Measurements from ENCODE around the gene VPS11.
"Not testable (repeated sequence)": the region's sequence is repeated elsewhere in the genome, so short reads cannot be mapped to it uniquely, and the experiment has no call there.

VPS11 gene

DNA sequence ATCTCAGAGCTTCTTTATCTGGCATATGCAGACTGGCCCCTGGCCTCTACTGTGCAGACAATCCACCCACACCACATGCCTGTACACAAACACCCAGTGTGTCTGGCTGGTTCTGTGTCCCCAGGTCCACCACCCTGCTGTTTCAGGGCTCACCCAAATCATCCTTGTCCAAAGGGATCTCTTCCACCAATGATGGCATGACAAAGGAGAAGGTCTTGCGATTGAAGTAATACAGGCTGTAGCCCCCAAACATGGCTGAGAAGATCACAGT lies 38.6 kb upstream of the VPS11 start:
- H3K4me3 ChIP-seq (ENCODE audit: low read depth, low read length): no peak overlapping the region
- TF ChIP-seq, protein P1, sequence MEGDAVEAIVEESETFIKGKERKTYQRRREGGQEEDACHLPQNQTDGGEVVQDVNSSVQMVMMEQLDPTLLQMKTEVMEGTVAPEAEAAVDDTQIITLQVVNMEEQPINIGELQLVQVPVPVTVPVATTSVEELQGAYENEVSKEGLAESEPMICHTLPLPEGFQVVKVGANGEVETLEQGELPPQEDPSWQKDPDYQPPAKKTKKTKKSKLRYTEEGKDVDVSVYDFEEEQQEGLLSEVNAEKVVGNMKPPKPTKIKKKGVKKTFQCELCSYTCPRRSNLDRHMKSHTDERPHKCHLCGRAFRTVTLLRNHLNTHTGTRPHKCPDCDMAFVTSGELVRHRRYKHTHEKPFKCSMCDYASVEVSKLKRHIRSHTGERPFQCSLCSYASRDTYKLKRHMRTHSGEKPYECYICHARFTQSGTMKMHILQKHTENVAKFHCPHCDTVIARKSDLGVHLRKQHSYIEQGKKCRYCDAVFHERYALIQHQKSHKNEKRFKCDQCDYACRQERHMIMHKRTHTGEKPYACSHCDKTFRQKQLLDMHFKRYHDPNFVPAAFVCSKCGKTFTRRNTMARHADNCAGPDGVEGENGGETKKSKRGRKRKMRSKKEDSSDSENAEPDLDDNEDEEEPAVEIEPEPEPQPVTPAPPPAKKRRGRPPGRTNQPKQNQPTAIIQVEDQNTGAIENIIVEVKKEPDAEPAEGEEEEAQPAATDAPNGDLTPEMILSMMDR (IDR thresholded peaks at IDR 0.05; ENCODE audit: borderline replicate concordance, insufficient read depth, low read depth, low read length): no peak

DNA sequence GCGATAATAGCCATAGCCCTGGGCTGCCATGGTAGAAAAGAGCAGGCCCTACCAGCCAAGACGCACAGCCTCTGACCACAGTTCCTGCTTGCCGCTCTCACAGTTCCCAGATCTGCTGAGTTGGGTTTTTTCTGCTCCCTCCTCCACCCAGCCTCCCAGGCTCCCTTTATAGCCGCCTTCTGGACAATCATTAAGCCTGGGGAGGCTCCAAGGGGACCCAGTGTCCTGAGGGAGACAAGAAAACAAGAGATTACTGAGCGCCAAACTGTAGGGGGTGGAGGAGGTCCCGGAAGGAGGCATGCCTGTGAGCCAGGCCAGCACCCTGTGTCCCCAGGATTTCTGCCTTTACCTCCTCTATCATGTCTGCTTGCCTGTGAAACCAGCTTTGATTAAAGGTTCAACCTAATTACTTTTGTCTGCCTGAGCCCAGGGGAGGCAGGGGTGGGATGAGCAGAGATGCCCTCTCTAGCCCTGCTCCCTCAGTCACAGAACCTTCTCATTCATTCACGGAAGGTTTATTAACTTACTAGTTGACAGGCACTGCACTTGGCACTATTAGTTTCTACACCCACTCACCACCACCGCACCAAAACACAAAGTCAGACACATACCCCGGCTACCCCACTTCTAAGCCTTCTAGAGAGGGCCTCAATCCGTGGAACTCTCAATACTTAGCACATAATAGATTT lies 38.1 kb upstream of the VPS11 start:
- peak overlapping the region; percentile 97 for H3K4me3 ChIP-seq (ENCODE audit: low read depth, low read length)
- TF ChIP-seq, protein P1 (IDR thresholded peaks at IDR 0.05; ENCODE audit: borderline replicate concordance, insufficient read depth, low read depth, low read length): no peak

DNA sequence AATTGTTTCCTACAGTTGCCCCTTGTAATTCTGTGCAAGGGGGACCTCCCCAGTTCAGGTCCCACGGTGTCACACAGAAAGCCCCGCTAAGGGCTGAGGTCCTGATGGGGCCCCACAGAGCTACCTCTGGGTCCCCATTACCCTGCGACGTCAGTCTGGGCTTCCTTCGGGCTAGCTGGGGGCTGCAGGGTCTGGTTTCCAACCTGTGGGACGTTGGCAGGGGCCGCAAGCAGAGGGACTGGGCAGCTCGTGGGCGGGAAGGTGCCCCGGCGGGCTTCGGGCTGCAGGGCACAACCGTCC lies 37.6 kb upstream of the VPS11 start:
- H3K4me3 ChIP-seq (ENCODE audit: low read depth, low read length): peak overlapping the region; percentile 97

DNA sequence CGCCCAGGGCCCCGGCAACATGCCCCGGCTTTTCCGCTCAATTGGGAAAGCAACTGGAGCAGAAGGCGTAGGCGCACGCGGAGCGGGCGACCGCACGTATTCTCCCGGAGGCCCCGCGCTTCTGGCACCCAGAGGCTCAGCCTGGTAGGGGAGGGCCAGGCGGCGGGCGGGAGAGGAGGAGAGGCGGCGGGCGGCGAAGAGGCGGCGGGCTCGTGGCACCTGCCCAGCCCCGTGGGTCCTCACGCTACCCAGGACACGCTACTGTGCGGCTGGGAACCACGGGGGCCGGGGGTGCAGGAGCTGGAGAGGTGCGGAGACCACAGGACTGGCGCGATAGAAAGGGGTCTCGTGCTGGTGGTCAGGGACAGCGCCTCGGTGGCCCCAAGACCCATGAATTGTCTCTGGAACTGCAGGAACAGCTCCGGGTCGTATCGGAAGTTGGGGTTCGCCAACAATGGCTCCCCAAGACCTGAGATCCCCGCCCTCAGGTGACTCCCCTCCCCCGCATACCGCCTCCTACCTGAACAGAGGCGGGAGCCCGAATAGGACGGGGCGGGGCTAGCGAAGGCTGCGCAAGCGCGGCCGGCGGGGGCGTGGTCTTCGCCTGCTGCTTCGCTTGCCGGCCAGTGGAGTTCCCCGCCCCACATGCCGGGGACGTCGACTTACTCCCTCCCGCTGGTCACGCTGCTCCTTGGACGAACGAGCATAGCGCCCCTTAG lies 37.1 kb upstream of the VPS11 start, which contains the start of gene SLC37A4:
TSS of gene SLC37A4 (minus strand) at position 549 of the 719 bp plus-strand sequence.
- TF ChIP-seq, protein P1 (IDR thresholded peaks at IDR 0.05; ENCODE audit: borderline replicate concordance, insufficient read depth, low read depth, low read length): peak; percentile 91
- peak within 1 kb of the TSS; percentile 97 for H3K4me3 ChIP-seq (ENCODE audit: low read depth, low read length)

More for the DNA sequence above, 37.6 kb upstream of the VPS11 start:
- TF ChIP-seq, protein P1 (IDR thresholded peaks at IDR 0.05; ENCODE audit: borderline replicate concordance, insufficient read depth, low read depth, low read length): no peak

DNA sequence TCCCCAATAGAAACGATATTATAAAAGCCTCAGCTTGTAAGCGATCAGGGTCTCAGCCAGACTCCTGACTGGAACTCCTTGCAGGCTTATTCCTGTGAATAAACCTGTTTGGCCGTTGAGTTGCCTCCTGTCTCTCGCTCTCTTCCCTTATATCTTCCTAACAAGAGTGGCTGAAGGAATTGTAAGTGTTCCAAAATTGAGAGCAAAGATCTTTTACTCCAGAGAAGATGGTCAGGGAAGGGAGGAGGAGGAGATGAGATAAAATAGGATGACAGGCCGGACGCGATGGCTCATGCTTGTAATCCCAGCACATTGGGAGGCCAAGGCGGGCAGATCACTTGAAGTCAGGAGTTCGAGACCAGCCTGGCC lies 35.7 kb upstream of the VPS11 start:
- no peak overlapping the region for H3K4me3 ChIP-seq (ENCODE audit: low read depth, low read length)
- TF ChIP-seq, protein P1 (IDR thresholded peaks at IDR 0.05; ENCODE audit: borderline replicate concordance, insufficient read depth, low read depth, low read length): no peak

DNA sequence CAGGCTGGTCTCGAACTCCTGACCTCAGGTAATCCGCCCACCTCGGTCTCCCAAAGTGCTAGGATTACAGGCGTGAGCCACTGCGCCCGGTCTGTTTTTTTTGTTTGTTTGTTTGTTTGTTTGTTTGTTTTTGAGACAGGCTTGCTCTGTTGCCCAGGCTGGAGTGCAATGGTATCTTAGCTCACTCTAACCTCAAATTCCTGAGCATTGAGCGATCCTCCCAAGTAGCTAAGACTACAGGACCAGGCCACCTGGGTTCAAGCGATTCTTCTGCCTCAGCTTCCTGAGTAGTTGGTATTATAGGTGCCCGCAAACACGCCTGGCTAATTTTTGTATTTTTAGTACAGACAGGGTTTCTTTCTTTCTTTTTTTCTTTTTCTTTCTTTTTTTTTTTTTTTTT lies 34.2 kb upstream of the VPS11 start:
- not testable (repeated sequence) for H3K4me3 ChIP-seq (ENCODE audit: low read depth, low read length)

DNA sequence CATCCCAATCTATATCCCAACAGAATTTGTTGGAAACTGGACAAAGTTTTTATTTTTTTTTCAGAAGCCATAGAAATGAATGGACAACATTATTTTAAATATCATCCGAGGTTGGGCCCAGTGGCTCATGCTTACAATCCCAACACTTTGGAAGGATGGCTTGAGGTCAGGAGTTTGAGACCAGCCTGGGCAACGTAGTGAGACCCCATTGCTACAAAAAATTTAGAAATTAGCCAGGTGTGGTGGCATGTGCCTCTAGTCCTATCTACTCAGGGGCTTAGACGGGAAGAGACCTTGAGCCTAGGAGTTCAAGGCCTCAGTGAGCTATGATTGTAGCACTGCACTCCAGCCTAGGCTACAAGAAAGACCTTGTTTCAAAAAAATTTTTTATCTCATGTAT lies 32.8 kb upstream of the VPS11 start:
- TF ChIP-seq, protein P1 (IDR thresholded peaks at IDR 0.05; ENCODE audit: borderline replicate concordance, insufficient read depth, low read depth, low read length): no peak
- no peak overlapping the region for H3K4me3 ChIP-seq (ENCODE audit: low read depth, low read length)

Data from GM12875 (cell line).